ENCODE results near the gene SHBG. TPM values are rescaled to one million over a fixed set of nuclear protein-coding genes. Genes with fewer than 3 reads are reported as not detected.

SHBG gene
- total RNA-seq, 1 donor from 2014 or later: 1.4 TPM

GRCh38 chr17:7606280-7606679, 23.7 kb upstream of the SHBG start:
- peaks cover 42% of the 10 kb centered on the region for H3K36me3 Mint-ChIP-seq (ENCODE audit: unreplicated experiment)
- H3K9me3 Mint-ChIP-seq (ENCODE audit: unreplicated experiment): no peaks in the 10 kb centered on the region
- DNase-seq (ENCODE audit: extremely low spot score, unreplicated experiment): no peak
- peaks cover 16% of the 10 kb centered on the region for H3K4me1 Mint-ChIP-seq (ENCODE audit: unreplicated experiment)
- H3K4me3 Mint-ChIP-seq (ENCODE audit: unreplicated experiment): no peak overlapping the region
- H3K27me3 Mint-ChIP-seq (ENCODE audit: unreplicated experiment): no peaks in the 10 kb centered on the region
- no peak overlapping the region for H3K27ac Mint-ChIP-seq (ENCODE audit: unreplicated experiment)
- TF ChIP-seq, protein P1, sequence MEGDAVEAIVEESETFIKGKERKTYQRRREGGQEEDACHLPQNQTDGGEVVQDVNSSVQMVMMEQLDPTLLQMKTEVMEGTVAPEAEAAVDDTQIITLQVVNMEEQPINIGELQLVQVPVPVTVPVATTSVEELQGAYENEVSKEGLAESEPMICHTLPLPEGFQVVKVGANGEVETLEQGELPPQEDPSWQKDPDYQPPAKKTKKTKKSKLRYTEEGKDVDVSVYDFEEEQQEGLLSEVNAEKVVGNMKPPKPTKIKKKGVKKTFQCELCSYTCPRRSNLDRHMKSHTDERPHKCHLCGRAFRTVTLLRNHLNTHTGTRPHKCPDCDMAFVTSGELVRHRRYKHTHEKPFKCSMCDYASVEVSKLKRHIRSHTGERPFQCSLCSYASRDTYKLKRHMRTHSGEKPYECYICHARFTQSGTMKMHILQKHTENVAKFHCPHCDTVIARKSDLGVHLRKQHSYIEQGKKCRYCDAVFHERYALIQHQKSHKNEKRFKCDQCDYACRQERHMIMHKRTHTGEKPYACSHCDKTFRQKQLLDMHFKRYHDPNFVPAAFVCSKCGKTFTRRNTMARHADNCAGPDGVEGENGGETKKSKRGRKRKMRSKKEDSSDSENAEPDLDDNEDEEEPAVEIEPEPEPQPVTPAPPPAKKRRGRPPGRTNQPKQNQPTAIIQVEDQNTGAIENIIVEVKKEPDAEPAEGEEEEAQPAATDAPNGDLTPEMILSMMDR (IDR thresholded peaks at IDR 0.05): no peak

- Mint-ChIP-seq H3K27me3 (ENCODE audit: unreplicated experiment) (no peaks in the 10 kb centered on the region), H3K9me3 (ENCODE audit: unreplicated experiment) (no peaks in the 10 kb centered on the region), H3K36me3 (ENCODE audit: unreplicated experiment) (peaks cover 19% of the 10 kb centered on the region), H3K4me1 (ENCODE audit: unreplicated experiment) (peaks cover 44% of the 10 kb centered on the region), H3K4me3 (ENCODE audit: unreplicated experiment) (no peak overlapping the region), H3K27ac (ENCODE audit: unreplicated experiment) (peak overlapping the region; percentile 14)
- TF ChIP-seq, protein P1 (IDR thresholded peaks at IDR 0.05): no peak
- DNase-seq (ENCODE audit: extremely low spot score, unreplicated experiment): no peak
Measured at GRCh38 chr17:7610641-7611040, 19.3 kb upstream of the SHBG start.

GRCh38 chr17:7611635-7612293, 18.2 kb upstream of the SHBG start:
- H3K27me3 Mint-ChIP-seq (ENCODE audit: unreplicated experiment): no peaks in the 10 kb centered on the region
- TF ChIP-seq, protein P1 (IDR thresholded peaks at IDR 0.05): no peak
- H3K4me3 Mint-ChIP-seq (ENCODE audit: unreplicated experiment): peak overlapping the region; percentile 82
- DNase-seq (ENCODE audit: extremely low spot score, unreplicated experiment): no peak
- H3K27ac Mint-ChIP-seq (ENCODE audit: unreplicated experiment): peak overlapping the region; percentile 64
- H3K4me1 Mint-ChIP-seq (ENCODE audit: unreplicated experiment): peaks cover 42% of the 10 kb centered on the region
- no peaks in the 10 kb centered on the region for H3K9me3 Mint-ChIP-seq (ENCODE audit: unreplicated experiment)
- H3K36me3 Mint-ChIP-seq (ENCODE audit: unreplicated experiment): peaks cover 11% of the 10 kb centered on the region

DNA sequence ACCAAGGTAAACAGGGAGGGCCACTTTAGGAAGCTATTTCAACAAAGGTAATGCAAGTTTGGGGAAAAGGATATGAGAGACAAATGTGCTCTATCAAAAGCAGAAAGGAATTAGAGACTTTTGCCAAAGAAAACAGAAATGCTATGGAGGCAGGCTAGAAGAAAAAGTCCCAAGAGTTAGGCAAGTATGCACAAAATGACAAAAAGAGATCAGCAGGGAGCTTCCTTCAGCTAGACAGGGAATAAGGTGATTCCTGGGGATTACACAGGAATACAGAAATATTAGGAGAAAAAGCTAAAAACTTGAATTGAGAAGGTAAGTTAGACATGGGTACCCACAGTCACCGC, 17.7 kb upstream of the SHBG start:
- DNase-seq (ENCODE audit: extremely low spot score, unreplicated experiment): no peak
- peaks cover 42% of the 10 kb centered on the region for H3K4me1 Mint-ChIP-seq (ENCODE audit: unreplicated experiment)
- peak overlapping the region; percentile 82 for H3K4me3 Mint-ChIP-seq (ENCODE audit: unreplicated experiment)
- TF ChIP-seq, protein P1 (IDR thresholded peaks at IDR 0.05): no peak
- H3K36me3 Mint-ChIP-seq (ENCODE audit: unreplicated experiment): peaks cover 11% of the 10 kb centered on the region
- no peaks in the 10 kb centered on the region for H3K27me3 Mint-ChIP-seq (ENCODE audit: unreplicated experiment)
- peak overlapping the region; percentile 64 for H3K27ac Mint-ChIP-seq (ENCODE audit: unreplicated experiment)
- no peaks in the 10 kb centered on the region for H3K9me3 Mint-ChIP-seq (ENCODE audit: unreplicated experiment)

GRCh38 chr17:7613769-7614424, 16.0 kb upstream of the SHBG start:
- Mint-ChIP-seq H3K4me1 (ENCODE audit: unreplicated experiment) (peaks cover 42% of the 10 kb centered on the region), H3K4me3 (ENCODE audit: unreplicated experiment) (peak overlapping the region; percentile 82), H3K36me3 (ENCODE audit: unreplicated experiment) (peaks cover 11% of the 10 kb centered on the region), H3K9me3 (ENCODE audit: unreplicated experiment) (no peaks in the 10 kb centered on the region), H3K27me3 (ENCODE audit: unreplicated experiment) (no peaks in the 10 kb centered on the region), H3K27ac (ENCODE audit: unreplicated experiment) (peak overlapping the region; percentile 83)
- TF ChIP-seq, protein P1 (IDR thresholded peaks at IDR 0.05): no peak
- DNase-seq (ENCODE audit: extremely low spot score, unreplicated experiment): no peak

Data from osteocyte (in vitro differentiated cells).